ENCODE data around the gene MAPK10. TPM values are rescaled to one million over a fixed set of nuclear protein-coding genes. Genes with fewer than 3 reads are reported as not detected.

MAPK10 gene
- total RNA-seq, 2 donors from 2014 or later = 49.7 to 64.9 TPM

DNA sequence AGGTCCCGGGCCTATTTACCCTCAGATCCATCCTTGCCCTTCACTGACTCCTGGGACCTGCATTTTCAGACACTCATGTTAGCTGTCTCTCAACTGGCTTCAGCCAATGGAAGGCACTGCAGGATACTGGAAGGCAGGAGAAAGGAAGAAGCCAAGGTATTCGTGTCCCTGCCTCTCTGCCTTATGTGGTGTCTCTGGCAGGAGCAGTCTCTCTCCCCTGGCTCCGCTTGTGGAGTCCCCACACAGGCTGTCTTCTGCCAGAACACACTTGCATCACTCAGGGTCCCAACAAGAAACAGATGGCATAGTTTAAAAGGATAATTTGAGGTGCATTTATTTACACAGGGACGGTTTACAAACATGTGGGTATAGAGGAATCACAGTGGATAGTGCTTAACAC, 21.6 kb upstream of the MAPK10 start:
- Histone ChIP-seq H3K27me3 (replicated peaks; ENCODE audit: insufficient read depth) (no peaks in the 10 kb centered on the region), H3K27ac (no peak overlapping the region), H3K36me3 (no peaks in the 10 kb centered on the region), H3K9me3 (no peaks in the 10 kb centered on the region), H3K4me3 (no peak overlapping the region), H3K4me1 (replicated peaks) (peaks cover 5% of the 10 kb centered on the region)
- TF ChIP-seq POLR2A (IDR thresholded peaks at IDR 0.05) (no peak), POLR2AphosphoS5 (IDR thresholded peaks at IDR 0.05) (no peak)
- TF ChIP-seq, protein P1, sequence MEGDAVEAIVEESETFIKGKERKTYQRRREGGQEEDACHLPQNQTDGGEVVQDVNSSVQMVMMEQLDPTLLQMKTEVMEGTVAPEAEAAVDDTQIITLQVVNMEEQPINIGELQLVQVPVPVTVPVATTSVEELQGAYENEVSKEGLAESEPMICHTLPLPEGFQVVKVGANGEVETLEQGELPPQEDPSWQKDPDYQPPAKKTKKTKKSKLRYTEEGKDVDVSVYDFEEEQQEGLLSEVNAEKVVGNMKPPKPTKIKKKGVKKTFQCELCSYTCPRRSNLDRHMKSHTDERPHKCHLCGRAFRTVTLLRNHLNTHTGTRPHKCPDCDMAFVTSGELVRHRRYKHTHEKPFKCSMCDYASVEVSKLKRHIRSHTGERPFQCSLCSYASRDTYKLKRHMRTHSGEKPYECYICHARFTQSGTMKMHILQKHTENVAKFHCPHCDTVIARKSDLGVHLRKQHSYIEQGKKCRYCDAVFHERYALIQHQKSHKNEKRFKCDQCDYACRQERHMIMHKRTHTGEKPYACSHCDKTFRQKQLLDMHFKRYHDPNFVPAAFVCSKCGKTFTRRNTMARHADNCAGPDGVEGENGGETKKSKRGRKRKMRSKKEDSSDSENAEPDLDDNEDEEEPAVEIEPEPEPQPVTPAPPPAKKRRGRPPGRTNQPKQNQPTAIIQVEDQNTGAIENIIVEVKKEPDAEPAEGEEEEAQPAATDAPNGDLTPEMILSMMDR (IDR thresholded peaks at IDR 0.05) = no peak
- intact Hi-C loops (cut with DNase I) = no loop called here
- DNase-seq (ENCODE audit: low spot score) = no peak
- 68% methylated on average over 4 of the region's 4 CpGs for WGBS

GRCh38 chr4:86380181-86380724, 20.4 kb upstream of the MAPK10 start:
- intact Hi-C loops (cut with DNase I) = no loop called here
- H3K36me3 ChIP-seq = no peaks in the 10 kb centered on the region
- no peaks in the 10 kb centered on the region for H3K27me3 ChIP-seq (replicated peaks; ENCODE audit: insufficient read depth)
- H3K4me1 ChIP-seq (replicated peaks) = peaks cover 5% of the 10 kb centered on the region
- no peak for DNase-seq (ENCODE audit: low spot score)
- no peak overlapping the region for H3K27ac ChIP-seq
- no peak overlapping the region for H3K4me3 ChIP-seq
- no peaks in the 10 kb centered on the region for H3K9me3 ChIP-seq
- TF ChIP-seq POLR2AphosphoS5 (IDR thresholded peaks at IDR 0.05) (no peak), POLR2A (IDR thresholded peaks at IDR 0.05) (no peak)
- TF ChIP-seq, protein P1 (IDR thresholded peaks at IDR 0.05) = no peak

DNA sequence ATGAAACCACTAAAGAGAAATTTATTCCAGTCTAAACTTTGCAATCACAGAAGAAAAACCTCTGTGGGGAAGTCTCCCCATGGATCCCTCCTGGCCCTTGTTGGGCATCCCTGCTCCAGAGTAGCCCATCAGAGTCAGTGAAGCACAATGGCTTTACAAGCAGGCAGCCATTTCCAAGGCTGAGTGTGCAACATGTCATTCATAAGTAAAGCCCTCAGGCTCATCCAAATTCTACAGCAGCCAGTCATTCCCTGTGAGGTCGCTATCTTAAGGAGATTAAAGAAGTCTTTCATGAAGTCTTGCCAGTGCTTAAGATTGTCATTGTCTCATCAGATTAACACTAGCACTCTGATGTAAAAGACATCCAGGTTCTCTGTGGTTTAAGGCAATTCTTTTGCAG, 17.0 kb upstream of the MAPK10 start:
- intact Hi-C loops (cut with DNase I) = no loop called here
- no peaks in the 10 kb centered on the region for H3K4me1 ChIP-seq (replicated peaks)
- H3K36me3 ChIP-seq = no peaks in the 10 kb centered on the region
- H3K27ac ChIP-seq = no peak overlapping the region
- 86% methylated on average over 1 of the region's 1 CpG for WGBS
- DNase-seq (ENCODE audit: low spot score) = no peak
- no peaks in the 10 kb centered on the region for H3K9me3 ChIP-seq
- no peak for TF ChIP-seq POLR2AphosphoS5 (IDR thresholded peaks at IDR 0.05)
- TF ChIP-seq, protein P1 (IDR thresholded peaks at IDR 0.05) = no peak
- TF ChIP-seq POLR2A (IDR thresholded peaks at IDR 0.05) = no peak
- no peaks in the 10 kb centered on the region for H3K27me3 ChIP-seq (replicated peaks; ENCODE audit: insufficient read depth)
- H3K4me3 ChIP-seq = no peak overlapping the region

DNA sequence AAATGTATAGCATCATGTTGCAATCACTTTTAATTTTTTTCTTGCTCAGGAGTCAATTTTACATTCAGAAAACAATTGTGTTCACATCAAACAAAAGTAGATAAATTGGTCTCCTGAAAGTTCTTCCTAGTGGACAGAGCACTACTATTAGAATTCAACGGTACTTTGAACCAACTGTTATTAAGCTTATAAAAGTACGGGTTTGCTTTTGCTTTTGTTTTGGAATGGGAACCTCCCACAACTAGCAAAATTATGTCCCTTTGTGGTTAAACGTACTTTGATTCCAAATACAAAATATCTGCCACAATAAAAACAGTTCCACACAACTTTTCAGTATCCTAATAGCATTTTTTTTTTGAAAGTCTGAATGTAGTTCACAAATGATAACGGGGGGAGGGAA, 8.6 kb upstream of the MAPK10 start:
- 55% methylated on average over 4 of the region's 4 CpGs for WGBS
- no peak for DNase-seq (ENCODE audit: low spot score)
- Histone ChIP-seq H3K27me3 (replicated peaks; ENCODE audit: insufficient read depth) (no peaks in the 10 kb centered on the region), H3K36me3 (no peaks in the 10 kb centered on the region), H3K4me1 (replicated peaks) (no peaks in the 10 kb centered on the region), H3K4me3 (no peak overlapping the region), H3K27ac (no peak overlapping the region), H3K9me3 (no peaks in the 10 kb centered on the region)
- intact Hi-C loops (cut with DNase I) = no loop called here
- no peak for TF ChIP-seq POLR2A (IDR thresholded peaks at IDR 0.05)
- TF ChIP-seq POLR2AphosphoS5 (IDR thresholded peaks at IDR 0.05) = no peak

- DNase-seq (ENCODE audit: low spot score) = no peak
- 24% methylated on average over 1 of the region's 1 CpG for WGBS
- Histone ChIP-seq H3K27me3 (replicated peaks; ENCODE audit: insufficient read depth) (no peaks in the 10 kb centered on the region), H3K27ac (no peak overlapping the region), H3K9me3 (no peaks in the 10 kb centered on the region), H3K4me3 (no peak overlapping the region), H3K4me1 (replicated peaks) (no peaks in the 10 kb centered on the region), H3K36me3 (no peaks in the 10 kb centered on the region)
- TF ChIP-seq POLR2AphosphoS5 (IDR thresholded peaks at IDR 0.05) = no peak
- no peak for TF ChIP-seq POLR2A (IDR thresholded peaks at IDR 0.05)
- TF ChIP-seq, protein P1 (IDR thresholded peaks at IDR 0.05) = no peak
- intact Hi-C loops (cut with DNase I) = no loop called here
Measured at GRCh38 chr4:86367577-86367976, 7.7 kb upstream of the MAPK10 start.

Measured in prostate gland (tissue), 2 donors.